DOHH2 (cell line): ENCODE data around the gene ETF1.

ENCODE experiments used
- H3F3A ChIP-seq: fragments of 200-600 bp; sonication (generic), shearing (Covaris generic); 2 replicates; pipeline ENCODE4 v1.6.0; 2016; ENCODE audit warnings: antibody characterized with exemption, mild to moderate bottlenecking; ENCODE audit not compliant: control insufficient read depth, insufficient read depth
- H3K27ac ChIP-seq: fragments of 200-600 bp; sonication (generic); 2 replicates; pipeline ENCODE4 v1.5.1; 2014; ENCODE audit warnings: low read depth, mild to moderate bottlenecking, low read length, moderate library complexity
- H3K27me3 ChIP-seq: fragments of 200-600 bp; sonication (generic); 2 replicates; pipeline ENCODE4 v1.6.1; 2014; ENCODE audit warnings: mild to moderate bottlenecking, low read length, mixed read lengths; ENCODE audit not compliant: control insufficient read depth
- H3K36me3 ChIP-seq: fragments of 200-600 bp; sonication (generic); 2 replicates; pipeline ENCODE4 v1.6.1; 2014; ENCODE audit warnings: mild to moderate bottlenecking, low read length, moderate library complexity, mixed read lengths; ENCODE audit not compliant: control insufficient read depth
- H3K4me1 ChIP-seq: fragments of 200-600 bp; sonication (generic); 2 replicates; pipeline ENCODE4 v1.6.1; 2014; ENCODE audit warnings: mild to moderate bottlenecking, low read length, mixed read lengths; ENCODE audit not compliant: control insufficient read depth
- H3K4me2 ChIP-seq: fragments of 200-600 bp; sonication (generic); 2 replicates; pipeline ENCODE4 v1.6.0; 2014; ENCODE audit warnings: mild to moderate bottlenecking, low read length, moderate library complexity
- H3K4me3 ChIP-seq: fragments of 200-600 bp; sonication (generic); 2 replicates; pipeline ENCODE4 v1.5.1; 2014; ENCODE audit warnings: mild to moderate bottlenecking, low read length, mixed read lengths
- H3K79me2 ChIP-seq: fragments of 200-600 bp; sonication (generic); 2 replicates; pipeline ENCODE4 v1.6.1; 2014; ENCODE audit warnings: mild to moderate bottlenecking, low read length, mixed read lengths; ENCODE audit not compliant: control insufficient read depth
- H3K9me2 ChIP-seq: fragments of 200-600 bp; sonication (generic); replicated peaks from 2 replicates; pipeline ENCODE4 v1.6.1; 2014; ENCODE audit warnings: mild to moderate bottlenecking, low read length, mixed read lengths; ENCODE audit not compliant: control insufficient read depth
- H3K9me3 ChIP-seq: fragments of 200-600 bp; sonication (generic); 2 replicates; pipeline ENCODE4 v1.6.1; 2014; ENCODE audit warnings: antibody characterized with exemption, low read length, mixed read lengths; ENCODE audit not compliant: control insufficient read depth, insufficient read depth
- H4K20me1 ChIP-seq: fragments of 200-600 bp; sonication (generic); 2 replicates; pipeline ENCODE4 v1.6.0; 2014; ENCODE audit warnings: low read depth, mild to moderate bottlenecking, antibody characterized with exemption, low read length, moderate library complexity; ENCODE audit not compliant: control insufficient read depth, insufficient read depth
- CTCF ChIP-seq: fragments of 200-600 bp; sonication (generic); IDR thresholded peaks from one replicate; pipeline ENCODE4 v1.5.1; 2014; ENCODE audit warnings: antibody characterized with exemption, mild to moderate bottlenecking, low read depth, low read length; ENCODE audit not compliant: poor library complexity, severe bottlenecking
- EZH2phosphoT487 ChIP-seq: fragments of 200-600 bp; sonication (generic); IDR thresholded peaks from 2 replicates; pipeline ENCODE4 v1.6.1; 2017; ENCODE audit warnings: borderline replicate concordance, mild to moderate bottlenecking, antibody characterized with exemption, low read length, moderate library complexity, mixed read lengths

The ETF1 gene

GRCh38 chr5:138457531-138458275 lies 85.3 kb downstream of the ETF1 start:
- H4K20me1 ChIP-seq = no peaks in the 10 kb centered on the region
- H3K27ac ChIP-seq = no peak overlapping the region
- H3K4me3 ChIP-seq = no peak overlapping the region
- peaks cover 26% of the 10 kb centered on the region for H3K4me1 ChIP-seq
- H3K9me2 ChIP-seq = no peaks in the 10 kb centered on the region
- no peaks in the 10 kb centered on the region for H3K36me3 ChIP-seq
- H3F3A ChIP-seq = no peaks in the 10 kb centered on the region
- no peaks in the 10 kb centered on the region for H3K79me2 ChIP-seq
- no peaks in the 10 kb centered on the region for H3K9me3 ChIP-seq
- TF ChIP-seq EZH2phosphoT487 (no peak), CTCF (no peak)
- H3K4me2 ChIP-seq = no peak overlapping the region
- peaks cover 9% of the 10 kb centered on the region; the same call in 1 of the 2 replicates for H3K27me3 ChIP-seq
